ENCODE results near the gene PREB. TPM values are rescaled to one million over a fixed set of nuclear protein-coding genes. Genes with fewer than 3 reads are reported as not detected.

The PREB gene
- total and polyA plus RNA-seq, 2 of the 13 experiments (the other 11 are each of a cell fraction or from before 2014, with no cell fraction given), result 112 to 192 TPM

- 66% methylated on average over 4 of the region's 4 CpGs for WGBS (ENCODE audit: low lambda C conversion rate)
- ChIA-PET POLR2A (interaction anchor here (0.8 to 3.1 kb wide), 2 partner anchors 48 to 51 kb away, joined by 3 to 13 read pairs; partner anchors contain the start of gene PREB), CTCF (ENCODE audit: low intra/inter-chr PET ratio, low total read pairs) (no interaction called here)
- Histone ChIP-seq H3K4me3 (replicated peaks in 1 of 3; ENCODE audit: insufficient read depth in 1 of 3, low read depth in 2 of 3, low read length in 3 of 3) (no peak overlapping the region), H2AFZ (ENCODE audit: low read length) (no peak overlapping the region), H4K20me1 (ENCODE audit: insufficient read depth, low read length) (no peaks in the 10 kb centered on the region), H3K4me2 (ENCODE audit: low read depth, low read length) (no peak overlapping the region), H3K27me3 (ENCODE audit: control insufficient read depth in 1 of 2, insufficient read depth in 2 of 2, low read length in 2 of 2) (no peaks in the 10 kb centered on the region), H3K27ac (ENCODE audit: extremely low read length, insufficient read depth, low read length) (peak overlapping the region; percentile 94), H3K9ac (ENCODE audit: insufficient read depth, low read depth, low read length) (no peak overlapping the region), H3K36me3 (replicated peaks in 1 of 2; ENCODE audit: control insufficient read depth in 1 of 2, insufficient read depth in 2 of 2, low read length in 2 of 2) (no peaks in the 10 kb centered on the region), H3K79me2 (ENCODE audit: insufficient read depth, low read length) (no peaks in the 10 kb centered on the region), H3K4me1 (ENCODE audit: insufficient read depth, low read length) (peaks cover 97% of the 10 kb centered on the region), H3K9me3 (ENCODE audit: low read length) (no peaks in the 10 kb centered on the region)
- BruUV-seq (replicated peaks), result no TSS peak
- in situ Hi-C loops (cut with HindIII; ENCODE audit: extremely low pct_ligation_motif_present, low pct_unique_long_range_greater_than_20kb) (no loop called here), intact Hi-C loops (cut with micrococcal nuclease; ENCODE audit: unreplicated experiment) (no loop called here)
- FAIRE-seq (no peak), DNase-seq (ENCODE audit: low spot score) (no peak), ATAC-seq (no peak)
- TF ChIP-seq POGK (CRISPR knock-in tag; conservative IDR thresholded peaks at IDR 0.05), result no peak
- 0 out of 2 replicates have a peak, but pooled peaks have one; percentile 4 for TF ChIP-seq FOSL2 (CRISPR knock-in tag; IDR thresholded peaks at IDR 0.05)
- TF ChIP-seq SMARCC2 (IDR thresholded peaks at IDR 0.05), result 0 out of 2 replicates have a peak, but pooled peaks have one; percentile 28
- TF ChIP-seq KAT8 (CRISPR knock-in tag; IDR thresholded peaks at IDR 0.05), result 0 out of 2 replicates have a peak, but pooled peaks have one; percentile 19
- TF ChIP-seq MATR3 (CRISPR knock-in tag; IDR thresholded peaks at IDR 0.05), result no peak
- no peak for TF ChIP-seq FOXJ3 (CRISPR knock-in tag; IDR thresholded peaks at IDR 0.05; ENCODE audit: borderline replicate concordance)
- TF ChIP-seq ZNF430 (CRISPR knock-in tag; IDR thresholded peaks at IDR 0.05), result no peak
- TF ChIP-seq SETDB1 (CRISPR knock-in tag; IDR thresholded peaks at IDR 0.05; ENCODE audit: borderline replicate concordance), result 0 out of 2 replicates have a peak, but pooled peaks have one; percentile 31
- TF ChIP-seq SNAI1 (CRISPR knock-in tag; IDR thresholded peaks at IDR 0.05; ENCODE audit: borderline replicate concordance), result peak; percentile 2; the same call in 1 of the 2 replicates
- no peak for TF ChIP-seq LCORL (IDR thresholded peaks at IDR 0.05)
- no peak for TF ChIP-seq LCORL (CRISPR knock-in tag; IDR thresholded peaks at IDR 0.05)
- TF ChIP-seq ZNF614 (CRISPR knock-in tag; IDR thresholded peaks at IDR 0.05; ENCODE audit: borderline replicate concordance), result no peak
- 0 out of 2 replicates have a peak, but pooled peaks have one; percentile 25 for TF ChIP-seq PAXIP1 (CRISPR knock-in tag; conservative IDR thresholded peaks at IDR 0.05)
- TF ChIP-seq RNF219 (CRISPR knock-in tag; IDR thresholded peaks at IDR 0.05), result 0 out of 2 replicates have a peak, but pooled peaks have one; percentile 12
- peak; percentile 31; the same call in 1 of the 2 replicates for TF ChIP-seq ELF3 (CRISPR knock-in tag; IDR thresholded peaks at IDR 0.05)
- peak; percentile 52; the same call in 1 of the 2 replicates for TF ChIP-seq HOXA5 (CRISPR knock-in tag; IDR thresholded peaks at IDR 0.05)
- no peak for TF ChIP-seq TSC22D2 (CRISPR knock-in tag; IDR thresholded peaks at IDR 0.05; ENCODE audit: borderline replicate concordance)
- TF ChIP-seq ZNF567 (CRISPR knock-in tag; IDR thresholded peaks at IDR 0.05; ENCODE audit: borderline replicate concordance), result no peak
Observed at GRCh38 chr2:27182346-27182745, 47.9 kb upstream of the PREB start.

Measured in HepG2 (cell line).